HEK293 (cell line): ENCODE data around the gene FAM163A.

Source experiments
- CTCF ChIA-PET: fragments of 350-600 bp; formaldehyde crosslinking; extraction: SDS; loops from one replicate; lab custom pipeline; 2021; ENCODE audit warnings: antibody characterized with exemption; lab: Yijun Ruan, JAX
- POLR2A ChIA-PET: fragments of 300-600 bp; formaldehyde crosslinking; extraction: SDS; loops from one replicate; lab custom pipeline; 2020; ENCODE audit warnings: antibody characterized with exemption, inconsistent platforms; lab: Yijun Ruan, JAX
- H3K27ac ChIP-seq: fragments of 200-500 bp; sonication (Bioruptor generic); 2 replicates; pipeline ENCODE4 v1.5.1; 2014; ENCODE audit warnings: low read depth, low read length, control low read depth, inconsistent platforms; ENCODE audit errors: extremely low read depth
- H3K36me3 ChIP-seq, 2 experiments: fragments of 200-500 bp in 1 of 2; sonication (Bioruptor generic) in 1 of 2; 1 replicate in 1 of 2; 2 replicates in 1 of 2; pipeline ENCODE4 v1.5.1; 2014 to 2017; ENCODE audit warnings: inconsistent platforms in 2 of 2, low read length in 2 of 2; ENCODE audit not compliant: control insufficient read depth in 2 of 2, insufficient read depth in 1 of 2
- H3K4me1 ChIP-seq: fragments of 200-500 bp; sonication (Bioruptor generic); 2 replicates; pipeline ENCODE4 v1.5.1; 2014; ENCODE audit warnings: mild to moderate bottlenecking, low read length, inconsistent platforms; ENCODE audit not compliant: control insufficient read depth, insufficient read depth
- H3K4me3 ChIP-seq: 2 replicates; pipeline ENCODE4 v1.5.1; 2011; ENCODE audit warnings: low read depth, mild to moderate bottlenecking, control low read depth, low read length, moderate library complexity
- H3K9me3 ChIP-seq: fragments of 200-500 bp; sonication (Bioruptor generic); 2 replicates; pipeline ENCODE4 v1.5.1; 2014; ENCODE audit warnings: low read depth, low read length, inconsistent platforms; ENCODE audit not compliant: control insufficient read depth, insufficient read depth
- BCL11B ChIP-seq: fragments of 450-650 bp; formaldehyde crosslinking; IDR thresholded peaks from 2 replicates; pipeline ENCODE4 v1.5.1; 2016; ENCODE audit warnings: low read depth, missing biosample characterization, missing genetic modification characterization
- HIC1 ChIP-seq: fragments of 450-650 bp; formaldehyde crosslinking; IDR thresholded peaks from 2 replicates; pipeline ENCODE4 v1.5.1; 2016; ENCODE audit warnings: missing biosample characterization, missing genetic modification characterization
- PRDM10 ChIP-seq: fragments of 450-650 bp; formaldehyde crosslinking; IDR thresholded peaks from 2 replicates; pipeline ENCODE4 v1.5.1; 2016; ENCODE audit warnings: missing biosample characterization, missing genetic modification characterization
- ZBTB10 ChIP-seq: fragments of 450-650 bp; formaldehyde crosslinking; IDR thresholded peaks from 2 replicates; pipeline ENCODE4 v1.5.1; 2016; ENCODE audit warnings: missing biosample characterization, missing genetic modification characterization
- ZBTB44 ChIP-seq: fragments of 450-650 bp; IDR thresholded peaks from 2 replicates; pipeline ENCODE4 v1.5.1; 2018; ENCODE audit warnings: missing biosample characterization, mild to moderate bottlenecking, missing genetic modification characterization
- ZNF302 ChIP-seq: fragments of 450-650 bp; formaldehyde crosslinking; IDR thresholded peaks from 2 replicates; pipeline ENCODE4 v1.5.1; 2016; ENCODE audit warnings: missing biosample characterization, missing genetic modification characterization, low read depth
- ZNF626 ChIP-seq: fragments of 450-650 bp; sonication (Bioruptor Pico); formaldehyde crosslinking; IDR thresholded peaks from 2 replicates; pipeline ENCODE4 v1.5.1; 2018; ENCODE audit warnings: missing biosample characterization, missing genetic modification characterization, inconsistent platforms
- ZNF704 ChIP-seq: fragments of 450-650 bp; formaldehyde crosslinking; IDR thresholded peaks from 2 replicates; pipeline ENCODE4 v1.5.1; 2016; ENCODE audit warnings: missing biosample characterization, missing genetic modification characterization
- ZNF776 ChIP-seq: fragments of 450-650 bp; formaldehyde crosslinking; IDR thresholded peaks from 2 replicates; pipeline ENCODE4 v1.5.0; 2017; ENCODE audit warnings: missing biosample characterization, missing genetic modification characterization, borderline replicate concordance
- TF ChIP-seq, protein P1 (sequence below): sonication (generic); formaldehyde crosslinking; IDR thresholded peaks from 2 replicates; pipeline ENCODE4 v1.8.1; 2022; ENCODE audit warnings: mild to moderate bottlenecking, moderate library complexity, missing genetic modification reagents
- TF ChIP-seq, protein P2 (sequence below): fragments of 450-650 bp; formaldehyde crosslinking; IDR thresholded peaks from 2 replicates; pipeline ENCODE4 v1.5.1; 2016; ENCODE audit warnings: missing biosample characterization, missing genetic modification characterization, low read depth
- TF ChIP-seq, protein P3 (sequence below): fragments of 450-650 bp; formaldehyde crosslinking; IDR thresholded peaks from 2 replicates; pipeline ENCODE4 v1.5.1; 2016; ENCODE audit warnings: missing biosample characterization, missing genetic modification characterization

The FAM163A gene

GRCh38 chr1:179707406-179707805 lies 35.7 kb upstream of the FAM163A start:
- H3K4me1 ChIP-seq: no peaks in the 10 kb centered on the region
- POLR2A ChIA-PET: no interaction called here
- H3K4me3 ChIP-seq: no peak overlapping the region
- no peak for TF ChIP-seq BCL11B
- TF ChIP-seq, protein P1, sequence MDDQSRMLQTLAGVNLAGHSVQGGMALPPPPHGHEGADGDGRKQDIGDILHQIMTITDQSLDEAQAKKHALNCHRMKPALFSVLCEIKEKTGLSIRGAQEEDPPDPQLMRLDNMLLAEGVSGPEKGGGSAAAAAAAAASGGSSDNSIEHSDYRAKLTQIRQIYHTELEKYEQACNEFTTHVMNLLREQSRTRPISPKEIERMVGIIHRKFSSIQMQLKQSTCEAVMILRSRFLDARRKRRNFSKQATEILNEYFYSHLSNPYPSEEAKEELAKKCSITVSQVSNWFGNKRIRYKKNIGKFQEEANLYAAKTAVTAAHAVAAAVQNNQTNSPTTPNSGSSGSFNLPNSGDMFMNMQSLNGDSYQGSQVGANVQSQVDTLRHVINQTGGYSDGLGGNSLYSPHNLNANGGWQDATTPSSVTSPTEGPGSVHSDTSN (CRISPR knock-in tag): no peak
- no peak for TF ChIP-seq ZBTB44 (tag by site-specific recombination)
- no peak for TF ChIP-seq ZNF626 (tag by site-specific recombination)
- TF ChIP-seq, protein P2, sequence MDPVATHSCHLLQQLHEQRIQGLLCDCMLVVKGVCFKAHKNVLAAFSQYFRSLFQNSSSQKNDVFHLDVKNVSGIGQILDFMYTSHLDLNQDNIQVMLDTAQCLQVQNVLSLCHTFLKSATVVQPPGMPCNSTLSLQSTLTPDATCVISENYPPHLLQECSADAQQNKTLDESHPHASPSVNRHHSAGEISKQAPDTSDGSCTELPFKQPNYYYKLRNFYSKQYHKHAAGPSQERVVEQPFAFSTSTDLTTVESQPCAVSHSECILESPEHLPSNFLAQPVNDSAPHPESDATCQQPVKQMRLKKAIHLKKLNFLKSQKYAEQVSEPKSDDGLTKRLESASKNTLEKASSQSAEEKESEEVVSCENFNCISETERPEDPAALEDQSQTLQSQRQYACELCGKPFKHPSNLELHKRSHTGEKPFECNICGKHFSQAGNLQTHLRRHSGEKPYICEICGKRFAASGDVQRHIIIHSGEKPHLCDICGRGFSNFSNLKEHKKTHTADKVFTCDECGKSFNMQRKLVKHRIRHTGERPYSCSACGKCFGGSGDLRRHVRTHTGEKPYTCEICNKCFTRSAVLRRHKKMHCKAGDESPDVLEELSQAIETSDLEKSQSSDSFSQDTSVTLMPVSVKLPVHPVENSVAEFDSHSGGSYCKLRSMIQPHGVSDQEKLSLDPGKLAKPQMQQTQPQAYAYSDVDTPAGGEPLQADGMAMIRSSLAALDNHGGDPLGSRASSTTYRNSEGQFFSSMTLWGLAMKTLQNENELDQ: no peak
- TF ChIP-seq HIC1 (tag by site-specific recombination): no peak
- TF ChIP-seq ZNF776: no peak
- no peak for TF ChIP-seq ZBTB10 (tag by site-specific recombination)
- no peak for TF ChIP-seq ZNF704 (tag by site-specific recombination)
- no peak for TF ChIP-seq PRDM10 (tag by site-specific recombination)
- TF ChIP-seq ZNF302 (tag by site-specific recombination): no peak
- TF ChIP-seq, protein P3, sequence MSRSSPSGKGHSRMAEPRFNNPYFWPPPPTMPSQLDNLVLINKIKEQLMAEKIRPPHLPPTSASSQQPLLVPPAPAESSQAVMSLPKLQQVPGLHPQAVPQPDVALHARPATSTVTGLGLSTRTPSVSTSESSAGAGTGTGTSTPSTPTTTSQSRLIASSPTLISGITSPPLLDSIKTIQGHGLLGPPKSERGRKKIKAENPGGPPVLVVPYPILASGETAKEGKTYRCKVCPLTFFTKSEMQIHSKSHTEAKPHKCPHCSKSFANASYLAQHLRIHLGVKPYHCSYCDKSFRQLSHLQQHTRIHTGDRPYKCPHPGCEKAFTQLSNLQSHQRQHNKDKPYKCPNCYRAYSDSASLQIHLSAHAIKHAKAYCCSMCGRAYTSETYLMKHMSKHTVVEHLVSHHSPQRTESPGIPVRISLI (tag by site-specific recombination): no peak
- CTCF ChIA-PET: interaction anchor here (0.8 to 8.3 kb wide), 10 partner anchors 12 to 477 kb away, joined by 3 to 345 read pairs (median 10); no protein-coding TSS in a partner anchor
- no peak overlapping the region for H3K27ac ChIP-seq
- H3K9me3 ChIP-seq: no peaks in the 10 kb centered on the region
- no peaks in the 10 kb centered on the region for H3K36me3 ChIP-seq
